Measurements from ENCODE around the gene SALL4.

- TF ChIP-seq TEAD4 (IDR thresholded peaks at IDR 0.05; ENCODE audit: low read depth, low read length): no peak
- no peak for TF ChIP-seq EP300 (IDR thresholded peaks at IDR 0.05; ENCODE audit: borderline replicate concordance in 1 of 2, low read depth in 2 of 2, low read length in 2 of 2)
- no peak for TF ChIP-seq TAF7 (optimal IDR thresholded peaks at IDR 0.05; ENCODE audit: borderline replicate concordance, low read depth, low read length)
- no peak for TF ChIP-seq ASH2L (IDR thresholded peaks at IDR 0.05; ENCODE audit: low read length)
- TF ChIP-seq CTCF (IDR thresholded peaks at IDR 0.05; ENCODE audit: control extremely low read depth in 1 of 3, insufficient read depth in 1 of 3, low read depth in 1 of 3, low read length in 3 of 3): no peak
Measured at GRCh38 chr20:51831866-51832265, 29.5 kb upstream of the SALL4 start.
